Ecto neural progenitor cell (in vitro differentiated cells): ENCODE data around the gene IL32.
"Not testable (repeated sequence)": the region's sequence is repeated elsewhere in the genome, so short reads cannot be mapped to it uniquely, and the experiment has no call there.

ENCODE experiments used
- DNase-seq: peaks from one replicate; pipeline ENCODE4 v3.0.0-alpha.2; 2018; ENCODE audit warnings: low spot score

Gene IL32

GRCh38 chr16:3071655-3072054 lies 6.2 kb downstream of the IL32 start:
- no peak for DNase-seq

- not testable (repeated sequence) for DNase-seq
Observed at GRCh38 chr16:3072148-3072547, 6.7 kb downstream of the IL32 start.

- DNase-seq: not testable (repeated sequence)
Observed at GRCh38 chr16:3072576-3073263, 7.3 kb downstream of the IL32 start.

GRCh38 chr16:3073448-3073847 lies 8.0 kb downstream of the IL32 start:
- DNase-seq: no peak

GRCh38 chr16:3074860-3075522 lies 9.6 kb downstream of the IL32 start:
- no peak for DNase-seq

- DNase-seq: no peak
Observed at GRCh38 chr16:3075523-3075915, 10.1 kb downstream of the IL32 start.

GRCh38 chr16:3075946-3076345 lies 10.5 kb downstream of the IL32 start:
- DNase-seq: not testable (repeated sequence)

- no peak for DNase-seq
Observed at GRCh38 chr16:3076577-3076976, 11.1 kb downstream of the IL32 start.

- DNase-seq: no peak
Observed at GRCh38 chr16:3080024-3080423, 14.6 kb downstream of the IL32 start.

- DNase-seq: not testable (repeated sequence)
Observed at GRCh38 chr16:3081957-3082356, 16.5 kb downstream of the IL32 start.

GRCh38 chr16:3083408-3083807 lies 18.0 kb downstream of the IL32 start:
- not testable (repeated sequence) for DNase-seq

GRCh38 chr16:3084491-3084890 lies 19.1 kb downstream of the IL32 start:
- DNase-seq: no peak

- DNase-seq: no peak
Observed at GRCh38 chr16:3084969-3085670, 19.7 kb downstream of the IL32 start.

GRCh38 chr16:3085868-3086595 lies 20.6 kb downstream of the IL32 start:
- no peak for DNase-seq

GRCh38 chr16:3086596-3087242 lies 21.3 kb downstream of the IL32 start:
- DNase-seq: no peak

- peak; percentile 71 for DNase-seq
Observed at GRCh38 chr16:3087243-3088235, 22.1 kb downstream of the IL32 start.

- no peak for DNase-seq
Observed at GRCh38 chr16:3088450-3088849, 23.0 kb downstream of the IL32 start.

GRCh38 chr16:3088925-3089716 lies 23.7 kb downstream of the IL32 start:
- DNase-seq: no peak

GRCh38 chr16:3089717-3090592 lies 24.5 kb downstream of the IL32 start:
- no peak for DNase-seq
